Glutamatergic neuron (in vitro differentiated cells): ENCODE data around the gene FHIT. TPM values are rescaled to one million over a fixed set of nuclear protein-coding genes. Genes with fewer than 3 reads are reported as not detected.

Source experiments
- DNase-seq: peaks from one replicate; pipeline ENCODE4 v3.0.0; 2022
- H3K27ac Mint-ChIP-seq: one replicate; pipeline ENCODE4 v1.8.0; 2020; ENCODE audit warnings: mild to moderate bottlenecking, mixed read lengths, inconsistent platforms; ENCODE audit not compliant: unreplicated experiment
- H3K27me3 Mint-ChIP-seq: one replicate; pipeline ENCODE4 v1.8.0; 2020; ENCODE audit warnings: mild to moderate bottlenecking, moderate library complexity, mixed read lengths, inconsistent platforms; ENCODE audit not compliant: unreplicated experiment
- H3K36me3 Mint-ChIP-seq: one replicate; pipeline ENCODE4 v1.8.0; 2020; ENCODE audit warnings: mild to moderate bottlenecking, mixed read lengths, inconsistent platforms; ENCODE audit not compliant: unreplicated experiment
- H3K4me1 Mint-ChIP-seq: one replicate; pipeline ENCODE4 v1.8.0; 2020; ENCODE audit warnings: mild to moderate bottlenecking, low read depth, mixed read lengths, inconsistent platforms; ENCODE audit not compliant: unreplicated experiment
- H3K4me3 Mint-ChIP-seq: one replicate; pipeline ENCODE4 v1.8.0; 2020; ENCODE audit warnings: mild to moderate bottlenecking, mixed read lengths, inconsistent platforms; ENCODE audit not compliant: unreplicated experiment
- H3K9me3 Mint-ChIP-seq: one replicate; pipeline ENCODE4 v1.8.0; 2020; ENCODE audit warnings: mild to moderate bottlenecking, moderate library complexity, mixed read lengths, inconsistent platforms; ENCODE audit not compliant: unreplicated experiment
- CTCF ChIP-seq: fragments of 200-600 bp; sonication (generic); IDR thresholded peaks from one replicate; pipeline ENCODE4 v1.5.0; 2021; ENCODE audit not compliant: partially characterized antibody, unreplicated experiment
- total RNA-seq: library from RNA; stranded (reverse); fragmentation: NEBNext Ultra II Directional; extraction: Animal tissue kit (Norgen Biotek cat#: 25700); gene quantifications from one replicate; pipeline ENCODE4 v1.2.1, GENCODE V29; 2021; ENCODE audit not compliant: unreplicated experiment

FHIT gene
- total RNA-seq, 1 donor from 2014 or later: 15.2 TPM

- Mint-ChIP-seq H3K9me3 (no peaks in the 10 kb centered on the region), H3K4me1 (peaks cover 7% of the 10 kb centered on the region), H3K27me3 (no peaks in the 10 kb centered on the region), H3K27ac (no peak overlapping the region), H3K36me3 (no peaks in the 10 kb centered on the region), H3K4me3 (no peak overlapping the region)
- DNase-seq: no peak
- TF ChIP-seq CTCF: no peak
Measured at GRCh38 chr3:61158216-61158615, 93.0 kb downstream of the FHIT start.

GRCh38 chr3:61157414-61157813, 93.8 kb downstream of the FHIT start:
- Mint-ChIP-seq H3K27ac (no peak overlapping the region), H3K27me3 (no peaks in the 10 kb centered on the region), H3K4me3 (no peak overlapping the region), H3K9me3 (no peaks in the 10 kb centered on the region), H3K4me1 (peaks cover 7% of the 10 kb centered on the region), H3K36me3 (no peaks in the 10 kb centered on the region)
- no peak for DNase-seq
- TF ChIP-seq CTCF: no peak

- Mint-ChIP-seq H3K27ac (no peak overlapping the region), H3K4me3 (no peak overlapping the region), H3K36me3 (no peaks in the 10 kb centered on the region), H3K9me3 (no peaks in the 10 kb centered on the region), H3K27me3 (no peaks in the 10 kb centered on the region), H3K4me1 (peaks cover 7% of the 10 kb centered on the region)
- no peak for DNase-seq
- TF ChIP-seq CTCF: no peak
Measured at GRCh38 chr3:61155701-61156292, 95.5 kb downstream of the FHIT start.

- DNase-seq: peak; percentile 32
- no peak for TF ChIP-seq CTCF
- peaks cover 7% of the 10 kb centered on the region for H3K4me1 Mint-ChIP-seq
- H3K27ac Mint-ChIP-seq: no peak overlapping the region
- H3K4me3 Mint-ChIP-seq: no peak overlapping the region
- H3K36me3 Mint-ChIP-seq: no peaks in the 10 kb centered on the region
- no peaks in the 10 kb centered on the region for H3K27me3 Mint-ChIP-seq
- H3K9me3 Mint-ChIP-seq: no peaks in the 10 kb centered on the region
Measured at GRCh38 chr3:61154457-61155198, 96.6 kb downstream of the FHIT start.

GRCh38 chr3:61152071-61152470, 99.2 kb downstream of the FHIT start:
- no peak overlapping the region for H3K27ac Mint-ChIP-seq
- no peak for DNase-seq
- no peak for TF ChIP-seq CTCF
- peaks cover 7% of the 10 kb centered on the region for H3K4me1 Mint-ChIP-seq
- H3K27me3 Mint-ChIP-seq: no peaks in the 10 kb centered on the region
- no peaks in the 10 kb centered on the region for H3K36me3 Mint-ChIP-seq
- H3K4me3 Mint-ChIP-seq: no peak overlapping the region
- H3K9me3 Mint-ChIP-seq: no peaks in the 10 kb centered on the region
